ENCODE data around the gene DUOX1.

GRCh38 chr15:45174577-45174976, 44.8 kb downstream of the DUOX1 start:
- TF ChIP-seq CTCF (conservative IDR thresholded peaks at IDR 0.05) = no peak
- no peak for TF ChIP-seq EZH2 (IDR thresholded peaks at IDR 0.05; ENCODE audit: low read depth)

Measured in PC-9 (cell line).